Measurements from ENCODE around the gene CDCA5. TPM values are rescaled to one million over a fixed set of nuclear protein-coding genes. Genes with fewer than 3 reads are reported as not detected.

The CDCA5 gene
- total RNA-seq, 1 experiment from 2014 or later = 92.9 TPM

DNA sequence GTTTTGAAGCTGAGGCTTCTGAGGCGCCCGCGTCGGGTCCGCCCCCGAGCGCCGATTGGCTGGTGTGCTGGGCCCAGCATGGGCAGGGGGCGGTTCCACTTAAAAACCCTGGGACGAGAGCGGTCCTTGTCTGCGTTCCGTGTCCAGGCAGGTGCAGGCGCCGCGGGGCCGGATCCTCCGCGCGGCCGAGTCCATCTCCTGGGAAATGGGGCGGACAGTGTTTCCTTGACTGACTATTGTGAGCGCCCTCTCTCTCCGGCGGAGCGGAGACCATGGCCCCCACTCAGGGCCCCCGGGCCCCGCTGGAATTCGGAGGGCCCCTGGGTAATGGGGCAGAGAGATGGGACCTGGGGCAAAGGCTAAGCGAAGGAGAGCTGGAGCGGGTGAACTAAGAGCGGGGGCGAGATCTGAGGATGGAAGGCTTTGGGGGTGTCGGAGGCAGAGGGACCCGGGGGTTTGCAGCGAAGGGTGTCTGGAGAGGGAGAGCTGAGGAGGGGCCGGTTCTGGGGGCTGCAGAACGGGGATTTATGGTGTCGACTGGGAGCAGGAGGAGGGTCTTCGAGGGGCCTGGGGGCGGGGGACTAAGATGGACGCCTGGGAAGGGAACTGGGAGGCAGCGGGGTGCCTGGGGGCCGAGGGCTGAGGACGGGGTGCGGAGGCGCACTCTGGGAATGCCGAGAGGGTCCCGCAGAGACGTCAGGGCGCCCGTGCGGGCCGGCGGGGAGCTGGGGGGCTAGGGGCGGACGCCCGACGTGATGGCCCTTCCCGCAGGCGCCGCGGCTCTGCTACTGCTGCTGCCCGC is 28.1 kb upstream of the CDCA5 start, which contains the start of gene TM7SF2:
Gene TM7SF2 (plus strand): TSS at position 129 of the 802 bp plus-strand sequence. CDS start 144 bp downstream, at position 273.
- in situ Hi-C loops (cut with HindIII; ENCODE audit: low pct_unique_long_range_greater_than_20kb, low sequenced_read_pairs) = no loop called here
- DNase-seq (ENCODE audit: low read depth, low spot score) (peak; percentile 51), ATAC-seq (peak; percentile 82)
- Histone ChIP-seq H3K9me3 (ENCODE audit: control insufficient read depth, insufficient read depth, low read depth, low read length) (no peaks in the 10 kb centered on the region), H3K27ac (ENCODE audit: low read length) (peak within 1 kb of the TSS; percentile 79), H3K4me3 (ENCODE audit: low read depth in 2 of 2, low read length in 2 of 2) (peak within 1 kb of the TSS; percentile 72 to 93), H3K36me3 (ENCODE audit: control insufficient read depth, insufficient read depth, low read length) (no peaks in the 10 kb centered on the region), H3K4me1 (ENCODE audit: control insufficient read depth, insufficient read depth, low read length) (peaks cover 30% of the 10 kb centered on the region), H3K27me3 (ENCODE audit: control insufficient read depth, insufficient read depth, low read length) (no peaks in the 10 kb centered on the region)
- TF ChIP-seq POLR2AphosphoS5 (IDR thresholded peaks at IDR 0.05; ENCODE audit: low read depth, low read length) = peak; percentile 96
- peak; percentile 58 for TF ChIP-seq TCF7L2 (IDR thresholded peaks at IDR 0.05; ENCODE audit: low read depth, low read length)
- TF ChIP-seq, protein P1, sequence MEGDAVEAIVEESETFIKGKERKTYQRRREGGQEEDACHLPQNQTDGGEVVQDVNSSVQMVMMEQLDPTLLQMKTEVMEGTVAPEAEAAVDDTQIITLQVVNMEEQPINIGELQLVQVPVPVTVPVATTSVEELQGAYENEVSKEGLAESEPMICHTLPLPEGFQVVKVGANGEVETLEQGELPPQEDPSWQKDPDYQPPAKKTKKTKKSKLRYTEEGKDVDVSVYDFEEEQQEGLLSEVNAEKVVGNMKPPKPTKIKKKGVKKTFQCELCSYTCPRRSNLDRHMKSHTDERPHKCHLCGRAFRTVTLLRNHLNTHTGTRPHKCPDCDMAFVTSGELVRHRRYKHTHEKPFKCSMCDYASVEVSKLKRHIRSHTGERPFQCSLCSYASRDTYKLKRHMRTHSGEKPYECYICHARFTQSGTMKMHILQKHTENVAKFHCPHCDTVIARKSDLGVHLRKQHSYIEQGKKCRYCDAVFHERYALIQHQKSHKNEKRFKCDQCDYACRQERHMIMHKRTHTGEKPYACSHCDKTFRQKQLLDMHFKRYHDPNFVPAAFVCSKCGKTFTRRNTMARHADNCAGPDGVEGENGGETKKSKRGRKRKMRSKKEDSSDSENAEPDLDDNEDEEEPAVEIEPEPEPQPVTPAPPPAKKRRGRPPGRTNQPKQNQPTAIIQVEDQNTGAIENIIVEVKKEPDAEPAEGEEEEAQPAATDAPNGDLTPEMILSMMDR (IDR thresholded peaks at IDR 0.05) = no peak
- peak; percentile 55 for TF ChIP-seq SIN3A (IDR thresholded peaks at IDR 0.05; ENCODE audit: borderline replicate concordance, insufficient read depth, low read depth, low read length)
- TF ChIP-seq REST (IDR thresholded peaks at IDR 0.05; ENCODE audit: insufficient read depth in 1 of 2, low read depth in 2 of 2, low read length in 1 of 2) = 0 out of 4 replicates have a peak, but pooled peaks of 1 of the 2 experiments have one; percentile 27
- POLR2A ChIA-PET = no interaction called here
- BruUV-seq (replicated peaks) = TSS peak; percentile 66
- intact Hi-C loops (cut with micrococcal nuclease; ENCODE audit: unreplicated experiment) = loop anchor here (10.0 kb wide), 1 partner anchor 267 kb away; the partner anchor contains the start of gene CDC42BPG
- CTCF ChIA-PET = interaction anchor here (0.6 to 1.5 kb wide), 7 partner anchors 10 to 294 kb away, joined by 3 to 5 read pairs (median 3); partner anchors contain the start of genes FAU and MRPL49

- no peaks in the 10 kb centered on the region for H3K9me3 ChIP-seq (ENCODE audit: control insufficient read depth, insufficient read depth, low read depth, low read length)
- no TSS peak for BruUV-seq (replicated peaks)
- no peaks in the 10 kb centered on the region for H3K36me3 ChIP-seq (ENCODE audit: control insufficient read depth, insufficient read depth, low read length)
- ChIA-PET POLR2A (no interaction called here), CTCF (interaction anchor here (0.6 to 1.5 kb wide), 12 partner anchors 9 to 293 kb away, joined by 3 to 6 read pairs (median 3); partner anchors contain the start of genes ARL2, FAU and MRPL49)
- DNase-seq (ENCODE audit: low read depth, low spot score) (no peak), ATAC-seq (peak; percentile 8)
- H3K27me3 ChIP-seq (ENCODE audit: control insufficient read depth, insufficient read depth, low read length) = no peaks in the 10 kb centered on the region
- intact Hi-C loops (cut with micrococcal nuclease; ENCODE audit: unreplicated experiment) (loop anchor here (10.0 kb wide), 1 partner anchor 266 kb away; the partner anchor contains the start of gene CDC42BPG), in situ Hi-C loops (cut with HindIII; ENCODE audit: low pct_unique_long_range_greater_than_20kb, low sequenced_read_pairs) (no loop called here)
- H3K4me3 ChIP-seq (ENCODE audit: low read depth in 2 of 2, low read length in 2 of 2) = peak overlapping the region in 1 of 2 experiments; percentile 72; a peak in 2 of 4 replicates
- H3K27ac ChIP-seq (ENCODE audit: low read length) = no peak overlapping the region
- no peak for TF ChIP-seq TCF7L2 (IDR thresholded peaks at IDR 0.05; ENCODE audit: low read depth, low read length)
- TF ChIP-seq, protein P1 (IDR thresholded peaks at IDR 0.05) = no peak
- peaks cover 27% of the 10 kb centered on the region for H3K4me1 ChIP-seq (ENCODE audit: control insufficient read depth, insufficient read depth, low read length)
Observed at GRCh38 chr11:65111159-65111743, 27.4 kb upstream of the CDCA5 start.

All from Panc1 (cell line).